GM12873 (cell line): ENCODE measurements around the gene TMEM134.

Source experiments
- TF ChIP-seq, protein P1 (sequence below): IDR thresholded peaks from 2 replicates; pipeline ENCODE4 v1.5.1; 2012; ENCODE audit warnings: low read depth, mild to moderate bottlenecking, moderate library complexity, low read length, control low read depth; ENCODE audit not compliant: insufficient read depth; ENCODE audit errors: missing control alignments

Gene TMEM134

DNA sequence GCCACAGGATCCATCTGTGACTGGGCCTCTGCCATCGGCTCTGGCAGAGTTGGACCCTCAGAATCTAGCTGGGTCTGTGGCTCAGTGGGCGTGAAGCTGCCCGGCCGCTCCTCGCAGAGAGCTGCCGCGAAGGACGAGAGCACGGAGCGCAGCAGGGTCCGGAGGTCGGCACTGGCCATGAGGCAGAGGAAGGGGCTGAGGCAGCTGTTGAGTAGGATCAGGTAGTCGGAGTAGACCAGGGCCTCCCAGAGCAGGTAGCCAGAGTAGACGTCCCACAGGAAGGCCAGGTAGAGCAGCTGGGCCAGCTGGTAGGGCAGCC, 17.4 kb downstream of the TMEM134 start:
- TF ChIP-seq, protein P1, sequence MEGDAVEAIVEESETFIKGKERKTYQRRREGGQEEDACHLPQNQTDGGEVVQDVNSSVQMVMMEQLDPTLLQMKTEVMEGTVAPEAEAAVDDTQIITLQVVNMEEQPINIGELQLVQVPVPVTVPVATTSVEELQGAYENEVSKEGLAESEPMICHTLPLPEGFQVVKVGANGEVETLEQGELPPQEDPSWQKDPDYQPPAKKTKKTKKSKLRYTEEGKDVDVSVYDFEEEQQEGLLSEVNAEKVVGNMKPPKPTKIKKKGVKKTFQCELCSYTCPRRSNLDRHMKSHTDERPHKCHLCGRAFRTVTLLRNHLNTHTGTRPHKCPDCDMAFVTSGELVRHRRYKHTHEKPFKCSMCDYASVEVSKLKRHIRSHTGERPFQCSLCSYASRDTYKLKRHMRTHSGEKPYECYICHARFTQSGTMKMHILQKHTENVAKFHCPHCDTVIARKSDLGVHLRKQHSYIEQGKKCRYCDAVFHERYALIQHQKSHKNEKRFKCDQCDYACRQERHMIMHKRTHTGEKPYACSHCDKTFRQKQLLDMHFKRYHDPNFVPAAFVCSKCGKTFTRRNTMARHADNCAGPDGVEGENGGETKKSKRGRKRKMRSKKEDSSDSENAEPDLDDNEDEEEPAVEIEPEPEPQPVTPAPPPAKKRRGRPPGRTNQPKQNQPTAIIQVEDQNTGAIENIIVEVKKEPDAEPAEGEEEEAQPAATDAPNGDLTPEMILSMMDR: no peak

DNA sequence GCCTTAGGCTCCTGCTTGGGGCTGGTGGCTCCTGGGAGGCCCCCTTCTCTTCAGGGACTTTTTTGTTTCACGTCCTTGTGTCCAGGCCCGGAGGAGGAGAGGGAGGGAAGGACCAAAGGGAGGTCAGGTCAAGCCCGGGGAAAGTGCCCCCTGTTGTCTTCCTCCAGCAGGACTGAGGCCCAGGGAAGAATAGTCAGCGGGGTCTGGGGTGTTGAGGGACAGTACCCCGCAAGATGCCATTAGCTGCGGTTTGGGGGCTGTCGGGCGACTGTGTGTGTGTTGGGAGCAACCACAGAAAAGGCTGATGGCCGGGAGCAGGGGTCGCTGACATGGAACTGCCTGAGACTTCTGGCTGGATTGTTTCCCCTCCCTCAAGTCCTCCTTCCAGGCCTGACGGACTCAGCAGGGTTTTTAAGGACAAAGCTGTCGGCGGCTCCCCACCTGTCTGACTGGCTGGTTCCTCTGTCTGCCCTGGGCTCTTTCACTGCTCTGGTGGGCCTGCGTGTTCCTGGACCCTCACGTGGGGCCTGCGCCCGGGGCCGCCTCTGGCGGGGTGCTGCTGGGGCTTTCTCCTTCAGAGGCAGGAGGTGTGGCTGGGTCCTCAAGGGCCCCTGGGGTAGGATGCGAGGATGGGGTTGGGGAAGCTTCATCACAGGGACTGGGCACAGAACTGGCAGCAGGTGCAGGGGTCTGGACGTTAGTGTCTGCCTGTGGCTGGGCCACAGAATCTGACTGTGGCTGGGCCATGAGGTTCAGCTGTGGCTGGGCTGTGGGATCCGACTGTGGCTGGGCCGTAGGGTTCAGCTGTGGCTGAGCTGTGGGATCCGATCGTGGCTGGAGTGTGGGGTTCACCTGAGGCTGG, 18.0 kb downstream of the TMEM134 start:
- TF ChIP-seq, protein P1: no peak

- TF ChIP-seq, protein P1: no peak
These were observed 19.8 kb downstream of the TMEM134 start for GRCh38 chr11:67449116-67449844.

DNA sequence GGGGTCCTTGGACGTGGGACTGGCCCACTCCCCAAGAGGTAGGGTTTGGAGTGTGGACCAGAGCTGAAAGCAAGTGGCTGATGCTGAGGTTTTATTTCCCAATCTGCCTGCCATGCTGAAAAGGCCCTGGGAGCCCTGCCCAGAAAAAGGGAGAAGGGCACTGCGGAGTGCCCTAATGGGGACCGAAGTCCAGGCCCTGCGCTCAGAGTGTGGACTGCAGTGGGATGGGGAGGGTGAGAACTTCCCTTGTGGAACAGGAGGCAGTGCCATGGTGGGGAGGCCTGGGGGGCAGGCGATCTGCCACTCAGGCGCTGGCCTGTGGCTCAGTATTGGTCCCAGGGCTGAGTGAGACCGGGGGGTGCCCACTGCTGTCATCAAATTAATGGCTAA, 20.8 kb downstream of the TMEM134 start:
- TF ChIP-seq, protein P1: no peak

DNA sequence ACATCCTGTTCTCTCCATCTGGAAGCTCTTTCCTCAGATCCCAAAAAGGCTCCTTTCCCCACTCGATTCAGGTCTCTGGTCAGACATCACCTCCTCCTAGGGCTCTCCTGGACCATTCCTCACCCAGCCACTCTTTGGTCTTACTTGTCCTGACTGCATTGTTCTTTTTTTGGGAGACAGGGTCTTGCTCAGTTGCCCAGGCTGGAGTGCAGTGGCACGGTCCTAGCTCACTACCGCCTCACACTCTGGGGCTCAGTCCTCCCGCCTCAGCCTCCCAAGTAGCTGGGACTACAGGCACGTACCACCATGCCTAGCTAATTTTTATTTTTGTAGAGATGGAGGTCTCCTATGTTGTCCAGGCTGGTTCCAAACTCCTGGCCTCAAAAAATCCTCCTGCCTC, 23.5 kb downstream of the TMEM134 start:
- TF ChIP-seq, protein P1: no peak

DNA sequence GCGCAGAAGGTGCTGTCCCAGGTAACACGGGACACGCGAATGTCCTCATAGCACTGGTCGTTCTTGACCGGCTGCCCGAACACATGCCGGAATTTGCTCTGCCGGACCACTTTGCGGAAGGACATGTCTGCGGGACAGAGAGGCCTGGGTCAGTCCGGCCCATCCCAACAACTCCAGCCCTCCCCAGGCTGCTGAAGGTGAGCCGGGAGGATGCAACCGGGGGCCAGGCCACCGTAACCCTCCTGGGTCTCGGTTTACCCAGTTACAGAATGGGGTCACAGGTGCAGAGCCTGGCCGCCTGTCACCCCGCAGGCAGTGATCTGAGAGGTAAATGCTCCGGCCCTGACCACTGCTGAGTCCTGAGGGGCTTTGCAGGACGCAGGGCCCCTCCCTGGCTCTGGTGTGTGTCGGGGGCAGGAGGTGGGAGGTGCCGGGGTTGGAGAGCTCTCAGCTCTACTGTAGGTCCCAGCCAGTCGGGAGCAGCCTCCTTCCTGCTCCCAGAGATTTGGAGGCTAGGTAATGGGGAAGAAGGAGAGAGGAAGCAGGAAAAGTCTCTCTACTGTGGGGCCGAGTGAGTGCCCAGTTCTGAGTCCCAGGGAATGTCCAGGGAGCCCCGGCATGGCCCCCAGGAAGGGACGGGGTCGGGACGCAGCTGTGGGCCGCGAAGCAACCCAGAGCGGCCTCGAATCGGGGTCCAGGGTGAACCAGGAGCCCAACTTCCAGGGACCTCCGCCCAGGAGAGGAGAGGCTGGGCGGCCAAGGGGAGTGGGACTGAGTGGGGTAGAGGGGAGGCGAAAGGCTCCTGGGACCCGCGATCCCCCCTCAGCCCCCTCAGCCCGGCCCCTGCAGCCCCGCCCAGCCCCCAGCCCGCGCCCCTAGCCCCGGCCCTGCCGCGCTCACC, 26.3 kb downstream of the TMEM134 start:
- TF ChIP-seq, protein P1: no peak
